ENCODE data around the gene MFN2. TPM values are rescaled to one million over a fixed set of nuclear protein-coding genes. Genes with fewer than 3 reads are reported as not detected.

Gene MFN2
- total and polyA plus RNA-seq, 9 of the 15 experiments (the other 6 are each of a cell fraction or from before 2014, with no cell fraction given): 10.5 to 158 (median 87.1) TPM

GRCh38 chr1:12014141-12014991, 34.1 kb downstream of the MFN2 start:
- in situ Hi-C loops (cut with MboI) (no loop called here), intact Hi-C loops (cut with micrococcal nuclease) (loop anchor here (1.0 kb wide), 1 partner anchor 47 kb away; no protein-coding TSS in a partner anchor)
- H3K4me3 ChIP-seq: no peak overlapping the region
- DNase-seq (ENCODE audit: extremely low read depth in 1 of 4, low spot score in 3 of 4) (peak; percentile 61 to 72 (median 64)), FAIRE-seq (peak; percentile 85), ATAC-seq (peak; percentile 45)
- no TSS peak for BruUV-seq (replicated peaks)
- peak overlapping the region; percentile 75 for H3K27ac ChIP-seq (ENCODE audit: extremely low read depth, low read depth, low read length)
- POLR2A ChIA-PET: interaction anchor here (0.6 to 5.2 kb wide), 5 partner anchors 9 to 107 kb away, joined by 3 to 23 read pairs (median 6); no protein-coding TSS in a partner anchor
- H3K9me1 ChIP-seq (ENCODE audit: control insufficient read depth, insufficient read depth, low read length): peaks cover 3% of the 10 kb centered on the region
- H3K9me3 ChIP-seq (replicated peaks; ENCODE audit: control insufficient read depth, insufficient read depth, low read depth, low read length): no peaks in the 10 kb centered on the region
- H3K36me3 ChIP-seq (ENCODE audit: control insufficient read depth, insufficient read depth, low read length): peaks cover 49% of the 10 kb centered on the region
- peak overlapping the region; percentile 35 for H2AFZ ChIP-seq (ENCODE audit: low read depth, low read length)
- H4K20me1 ChIP-seq (replicated peaks; ENCODE audit: control insufficient read depth, insufficient read depth, low read length): no peaks in the 10 kb centered on the region
- H3K4me2 ChIP-seq (ENCODE audit: insufficient read depth, low read length): peak overlapping the region; percentile 22
- H3K4me1 ChIP-seq (replicated peaks in 1 of 2; ENCODE audit: control insufficient read depth in 2 of 2, insufficient read depth in 2 of 2, low read length in 2 of 2): peaks cover 37 to 45% of the 10 kb centered on the region in 2 experiments
- H3K79me2 ChIP-seq (ENCODE audit: control insufficient read depth, insufficient read depth, low read length): peaks cover under 1% of the 10 kb centered on the region; the same call in 2 of the 3 replicates
- H3K27me3 ChIP-seq (ENCODE audit: control insufficient read depth in 2 of 2, insufficient read depth in 2 of 2, low read length in 2 of 2): no peaks in the 10 kb centered on the region
- CTCF ChIA-PET (ENCODE audit: low intra/inter-chr PET ratio): interaction anchor here (0.7 kb wide), 1 partner anchor 26 kb away, joined by 4 read pairs; no protein-coding TSS in a partner anchor
- peak overlapping the region in 1 of 2 experiments; percentile 41; a peak in 2 of 4 replicates for H3K9ac ChIP-seq (ENCODE audit: insufficient read depth in 1 of 2, low read depth in 2 of 2, low read length in 2 of 2)
- WGBS (ENCODE audit: insufficient coverage, low coverage, missing lambda C conversion rate): 44% methylated on average over 16 of the region's 16 CpGs
- TF ChIP-seq ZBTB11 (CRISPR knock-in tag; IDR thresholded peaks at IDR 0.05): peak in 1 of 3 experiments; percentile 59; a peak in 2 of 6 replicates
- TF ChIP-seq NBN (IDR thresholded peaks at IDR 0.05; ENCODE audit: low read depth): peak; percentile 14; the same call in 1 of the 2 replicates
- TF ChIP-seq NFRKB (IDR thresholded peaks at IDR 0.05; ENCODE audit: low read depth): 0 out of 2 replicates have a peak, but pooled peaks have one; percentile 5
- no peak for TF ChIP-seq TOE1 (IDR thresholded peaks at IDR 0.05; ENCODE audit: borderline replicate concordance)
- 0 out of 2 replicates have a peak, but pooled peaks have one; percentile 50 for TF ChIP-seq TOE1 (CRISPR knock-in tag; IDR thresholded peaks at IDR 0.05; ENCODE audit: borderline replicate concordance, low read depth)
- TF ChIP-seq ZBTB26 (CRISPR knock-in tag; IDR thresholded peaks at IDR 0.05): 0 out of 2 replicates have a peak, but pooled peaks have one; percentile 13
- peak; percentile 36 to 56 (median 54); a peak in 5 of 6 replicates for TF ChIP-seq CTCF (IDR thresholded peaks at IDR 0.05 in 2 of 3, conservative IDR thresholded peaks at IDR 0.05 in 1 of 3; ENCODE audit: insufficient read depth in 2 of 3, low read depth in 1 of 3, low read length in 3 of 3)
- TF ChIP-seq HMBOX1 (IDR thresholded peaks at IDR 0.05): 0 out of 2 replicates have a peak, but pooled peaks have one; percentile 6
- no peak for TF ChIP-seq POLR2G (IDR thresholded peaks at IDR 0.05; ENCODE audit: low read depth, low read length)
- TF ChIP-seq ZFPM2 (CRISPR knock-in tag; IDR thresholded peaks at IDR 0.05): no peak
- TF ChIP-seq ZNF274 (IDR thresholded peaks at IDR 0.05; ENCODE audit: borderline replicate concordance, low read depth, low read length): no peak
